Stimulated activated CD4-positive, alpha-beta T cell treated with anti-CD3 and anti-CD28 coated beads, Interleukin-12 subunit alpha, Interleukin-12 subunit beta, amount 100 ng/mL, for 48 hours (primary cell): ENCODE measurements around the gene ZNF436.
"Not testable (repeated sequence)": the region's sequence is repeated elsewhere in the genome, so short reads cannot be mapped to it uniquely, and the experiment has no call there.

Experiments
- DNase-seq, 3 donors: peaks; one replicate each; pipeline ENCODE4 v3.0.0-alpha.2; 2020; ENCODE audit warnings: low read depth in 2 of 3, low spot score in 1 of 3

The ZNF436 gene

GRCh38 chr1:23392125-23392855 is 22.7 kb upstream of the ZNF436 start:
- DNase-seq = no peak

GRCh38 chr1:23389837-23390321 is 20.2 kb upstream of the ZNF436 start:
- no peak for DNase-seq

DNA sequence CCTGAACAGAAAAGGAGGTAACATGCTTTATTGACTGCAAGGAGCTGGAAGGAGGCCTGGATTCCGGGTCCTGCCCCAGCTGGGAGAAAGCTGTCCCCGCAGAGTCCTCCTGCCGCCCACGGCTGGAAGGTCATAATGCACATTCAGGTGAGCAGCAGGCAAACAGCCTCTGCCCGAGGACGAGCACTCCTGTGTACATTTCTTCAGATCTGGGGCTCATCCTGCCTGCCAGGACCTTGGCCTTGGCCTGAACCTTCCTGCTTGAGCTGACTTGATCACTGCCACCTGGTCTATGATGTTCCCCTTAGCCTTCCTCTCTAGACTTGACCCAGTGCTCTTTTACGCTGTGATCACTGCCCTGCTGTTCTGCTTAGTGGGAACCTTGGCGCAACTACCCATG is 17.9 kb upstream of the ZNF436 start:
- DNase-seq = no peak

DNA sequence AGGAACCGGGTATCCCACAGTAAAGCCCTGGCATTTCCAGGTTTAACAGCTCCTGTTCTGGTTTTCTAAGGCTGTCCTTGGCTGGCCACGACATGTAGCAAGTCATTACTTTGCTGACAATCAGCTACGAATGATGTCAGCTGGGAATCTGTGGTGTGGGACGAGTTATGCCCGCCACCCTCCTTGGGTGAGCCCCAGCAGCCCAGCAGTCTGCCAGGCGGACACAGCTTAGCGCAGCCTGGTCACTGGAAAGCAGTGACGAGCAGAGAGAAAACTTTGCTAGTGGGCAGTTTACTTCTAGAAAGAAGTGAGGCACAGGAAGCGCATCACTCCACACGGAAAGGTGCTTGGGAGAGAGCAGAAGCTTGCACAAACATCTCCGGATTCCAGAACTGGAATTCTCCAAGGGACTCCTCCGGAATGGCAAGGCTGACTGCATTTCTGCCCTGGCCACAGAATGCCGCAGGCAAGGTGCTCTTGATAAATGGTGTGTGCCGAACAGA is 15.5 kb upstream of the ZNF436 start:
- no peak for DNase-seq

DNA sequence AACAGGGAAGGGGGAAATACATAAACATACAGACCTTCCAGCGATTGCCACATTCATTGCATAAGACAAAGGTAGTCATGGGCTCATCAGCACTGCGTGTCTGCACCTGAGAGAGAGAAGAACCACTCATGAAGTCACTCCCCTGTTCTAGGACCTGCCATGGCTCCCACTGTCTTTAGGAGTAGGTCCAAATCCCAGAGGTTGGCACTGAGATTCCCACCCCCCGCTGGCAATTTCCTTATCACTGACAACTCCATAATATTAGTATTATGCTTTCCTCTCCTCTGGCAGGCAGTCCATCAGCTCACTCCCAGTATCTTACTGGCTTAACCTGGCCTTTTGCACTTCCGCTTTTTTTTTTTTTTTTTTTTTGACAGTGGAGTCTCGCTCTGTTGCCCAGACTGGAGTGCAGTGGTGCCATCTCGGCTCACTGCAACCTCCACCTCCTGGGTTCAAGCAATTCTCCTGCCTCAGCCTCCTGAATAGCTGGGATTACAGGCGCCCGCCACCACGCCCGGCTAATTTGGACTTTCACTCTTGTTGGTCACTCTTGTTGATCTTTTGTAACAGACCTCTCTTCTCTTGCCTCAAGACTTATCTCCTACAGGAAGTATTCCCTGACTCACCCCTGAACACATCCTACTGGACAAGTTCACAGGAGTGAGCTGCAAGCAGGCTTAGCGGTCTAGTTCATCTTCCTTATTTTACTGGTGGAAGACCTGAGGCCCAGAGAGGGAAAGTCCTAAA is 14.8 kb upstream of the ZNF436 start:
- no peak for DNase-seq

DNA sequence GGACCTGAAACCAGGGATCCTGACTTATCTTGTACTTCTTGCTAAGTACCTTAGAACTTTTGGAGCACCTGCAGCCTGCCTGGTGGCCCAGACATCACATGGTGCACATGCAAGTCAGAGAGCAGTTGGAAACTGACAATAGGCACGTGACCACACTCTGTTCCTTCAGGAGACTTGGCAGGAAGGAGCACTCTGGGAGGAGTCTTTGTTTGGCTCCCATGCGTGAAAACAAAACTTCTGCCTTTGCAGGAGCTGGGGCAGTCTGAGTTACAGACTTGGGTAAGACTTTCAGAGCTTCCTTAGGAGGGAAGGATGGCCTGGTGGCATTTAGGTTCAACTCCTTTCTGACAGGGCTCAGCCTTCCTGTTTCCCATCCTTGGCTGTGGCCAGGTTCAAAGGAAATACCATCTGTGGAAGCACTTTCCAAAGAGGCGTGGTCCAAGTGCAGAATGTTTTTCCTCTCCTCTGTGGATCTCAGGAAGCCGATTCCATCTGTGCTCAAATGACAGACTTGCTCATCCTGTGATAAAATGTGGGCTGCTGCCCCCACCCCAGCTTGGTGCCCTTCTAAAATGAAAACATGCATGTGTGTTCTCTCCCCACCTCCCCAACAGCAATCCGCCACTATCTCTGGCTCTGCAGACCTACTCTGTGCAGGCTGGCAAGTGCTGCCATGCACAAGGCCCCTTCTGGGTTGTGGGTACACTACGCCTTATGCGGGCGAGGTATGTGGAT is 14.1 kb upstream of the ZNF436 start:
- no peak for DNase-seq

GRCh38 chr1:23381233-23381885 is 11.7 kb upstream of the ZNF436 start:
- no peak for DNase-seq

GRCh38 chr1:23380719-23381118 is 11.1 kb upstream of the ZNF436 start:
- no peak for DNase-seq

GRCh38 chr1:23380236-23380635 is 10.6 kb upstream of the ZNF436 start:
- DNase-seq = not testable (repeated sequence)

DNA sequence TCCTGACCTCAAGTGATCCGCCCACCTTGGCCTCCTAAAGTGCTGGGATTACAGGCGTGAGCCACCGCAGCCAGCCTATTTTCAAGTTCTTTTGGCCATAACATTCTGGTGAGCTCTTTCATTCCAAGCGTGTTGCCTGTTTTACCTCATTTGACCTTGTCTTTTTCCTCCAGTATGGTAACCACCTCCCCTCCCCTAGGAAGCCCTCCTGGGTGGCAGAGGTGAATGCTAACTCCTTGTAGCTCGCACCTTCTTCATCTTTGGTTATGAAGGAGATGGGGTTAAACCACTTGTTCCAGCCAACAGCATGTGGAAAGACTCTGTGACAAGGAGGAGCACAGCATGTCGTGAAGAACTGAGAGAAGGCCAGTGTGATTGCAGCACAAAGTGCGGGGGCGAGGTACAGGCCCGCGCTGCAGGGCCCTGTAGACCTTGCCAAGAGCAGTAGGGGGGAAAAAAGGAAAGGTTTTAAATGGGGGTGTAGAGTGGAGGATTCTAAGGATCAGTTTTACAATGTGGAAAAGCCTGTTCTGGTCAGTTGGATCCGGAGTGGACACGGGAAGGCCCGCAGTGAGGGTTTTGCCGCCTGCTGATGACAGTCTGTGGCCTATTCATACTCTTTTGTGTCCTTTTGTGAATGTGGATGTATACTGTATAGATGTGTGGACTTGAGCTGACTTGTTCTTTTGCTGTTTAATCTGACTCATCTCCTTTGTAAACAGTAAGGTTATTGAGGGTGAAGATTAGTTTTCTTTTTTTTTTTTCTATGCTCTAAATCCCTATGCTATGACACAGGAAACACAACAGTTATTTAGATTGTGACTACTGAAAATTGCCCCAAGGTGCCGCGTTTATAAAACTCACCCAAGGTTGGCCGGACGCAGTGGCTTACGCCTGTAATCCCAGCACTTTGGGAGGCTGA is 7.5 kb upstream of the ZNF436 start:
- DNase-seq = no peak

DNA sequence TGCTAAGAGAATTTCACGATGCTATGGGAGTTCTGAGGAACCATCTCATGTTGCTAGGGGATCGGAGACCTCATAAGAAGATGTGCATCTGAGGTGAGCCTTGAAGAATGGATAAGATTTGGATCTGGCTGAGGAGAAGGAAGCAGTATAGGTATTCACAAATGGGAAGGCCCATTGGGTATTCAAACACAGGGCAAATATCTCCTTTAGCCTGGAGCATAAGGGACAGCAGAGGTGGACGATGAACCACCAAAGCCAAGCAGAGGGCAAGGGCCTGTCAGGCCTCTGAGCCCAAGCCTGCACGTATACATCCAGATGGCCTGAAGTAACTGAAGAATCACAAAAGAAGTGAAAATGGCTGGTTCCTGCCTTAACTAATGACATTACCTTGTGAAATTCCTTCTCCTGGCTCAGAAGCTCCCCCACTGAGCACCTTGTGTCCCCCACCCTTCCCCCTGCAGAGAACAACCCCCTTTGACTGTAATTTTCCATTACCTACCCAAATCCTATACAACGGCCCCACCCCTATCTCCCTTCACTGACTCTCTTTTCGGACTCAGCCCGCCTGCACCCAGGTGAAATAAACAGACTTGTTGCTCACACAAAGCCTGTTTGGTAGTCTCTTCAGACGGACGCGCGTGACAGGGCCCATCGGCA is 4.6 kb upstream of the ZNF436 start:
- DNase-seq = not testable (repeated sequence)

DNA sequence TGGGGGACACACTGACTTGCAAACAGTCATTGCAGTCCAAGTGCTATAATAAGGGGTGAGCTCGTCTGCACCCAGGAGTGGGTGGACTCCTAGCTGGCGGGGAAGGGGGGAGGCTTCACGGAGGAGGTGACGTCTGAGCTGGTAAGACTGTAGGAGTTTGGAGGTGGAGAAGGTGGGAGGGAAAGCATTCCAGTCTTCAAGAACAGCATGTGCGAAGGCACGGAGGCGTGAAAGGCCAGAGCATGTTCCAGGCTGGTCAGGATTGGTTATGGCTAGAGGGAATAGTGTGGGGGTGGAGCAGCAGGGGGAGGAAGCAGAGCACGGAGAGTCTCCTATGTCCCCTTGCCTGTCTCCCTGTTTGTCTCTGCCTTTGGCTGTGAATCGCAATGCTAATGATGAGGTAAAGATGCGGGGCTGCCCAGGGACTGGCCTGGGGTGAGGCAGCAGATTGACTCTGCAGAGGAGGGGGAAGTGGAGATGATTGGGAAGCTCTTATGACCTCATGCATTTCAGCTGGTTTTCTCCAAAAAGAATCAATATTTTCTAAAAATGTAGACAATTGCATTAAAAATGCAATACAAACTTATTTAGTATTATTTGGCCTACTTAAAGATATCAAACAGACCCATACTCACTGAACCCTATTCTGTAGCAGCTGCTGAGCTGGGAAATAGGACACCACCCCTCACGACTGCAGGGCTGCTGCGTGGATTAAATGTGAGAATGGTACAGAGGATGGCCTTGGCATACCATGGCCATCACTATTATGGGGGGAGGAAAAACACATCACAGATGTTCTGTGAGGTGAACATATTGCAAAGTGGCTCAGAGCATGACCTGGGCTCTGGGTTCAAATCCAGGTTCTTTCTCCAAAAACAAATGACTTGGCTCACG is 2.6 kb upstream of the ZNF436 start:
- DNase-seq = no peak

DNA sequence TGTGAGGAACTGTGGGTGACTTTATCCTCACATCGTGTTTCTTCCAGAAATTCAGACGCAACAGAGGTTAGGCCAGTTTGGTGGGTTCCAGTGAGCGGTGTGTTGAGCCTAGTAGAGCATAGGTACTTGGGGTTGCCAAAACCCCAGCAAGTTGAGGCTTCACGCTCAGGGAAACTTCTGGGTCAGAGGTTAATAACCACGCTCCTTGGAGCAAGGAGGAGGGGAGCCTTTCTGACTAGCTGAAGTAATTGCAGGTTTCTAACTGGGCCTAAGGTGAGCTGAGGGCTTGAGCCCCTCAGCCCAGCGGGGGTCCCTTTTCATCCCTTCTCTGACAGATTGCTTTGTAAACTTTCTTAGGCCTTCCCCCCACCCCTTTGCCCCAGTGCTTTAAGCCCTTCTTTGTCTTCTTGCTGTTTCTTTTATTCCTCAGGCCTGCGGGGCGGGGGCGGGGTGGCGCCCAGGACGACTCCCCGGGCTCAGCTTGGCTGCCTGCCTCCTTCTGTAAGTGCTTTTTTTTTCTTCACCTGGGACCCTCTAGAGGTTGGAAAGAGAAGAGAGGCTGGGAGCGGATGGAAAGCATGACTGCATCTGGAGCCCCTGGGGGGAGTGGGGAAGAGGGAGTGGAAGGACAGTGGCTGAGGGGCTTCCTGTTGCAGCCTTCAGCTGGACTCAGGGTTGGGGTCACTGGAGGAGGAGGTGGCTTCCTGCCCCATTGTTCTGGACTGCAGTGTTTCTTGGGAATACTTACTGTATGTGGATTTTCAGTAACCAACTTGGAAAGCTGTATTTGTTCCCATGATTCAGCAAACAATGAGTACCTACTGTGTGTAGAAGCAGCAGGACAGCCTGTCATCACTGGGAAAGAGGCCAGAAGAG is 1.3 kb upstream of the ZNF436 start:
- DNase-seq = no peak

GRCh38 chr1:23370330-23370708 is 683 bp upstream of the ZNF436 start:
- DNase-seq = no peak

DNA sequence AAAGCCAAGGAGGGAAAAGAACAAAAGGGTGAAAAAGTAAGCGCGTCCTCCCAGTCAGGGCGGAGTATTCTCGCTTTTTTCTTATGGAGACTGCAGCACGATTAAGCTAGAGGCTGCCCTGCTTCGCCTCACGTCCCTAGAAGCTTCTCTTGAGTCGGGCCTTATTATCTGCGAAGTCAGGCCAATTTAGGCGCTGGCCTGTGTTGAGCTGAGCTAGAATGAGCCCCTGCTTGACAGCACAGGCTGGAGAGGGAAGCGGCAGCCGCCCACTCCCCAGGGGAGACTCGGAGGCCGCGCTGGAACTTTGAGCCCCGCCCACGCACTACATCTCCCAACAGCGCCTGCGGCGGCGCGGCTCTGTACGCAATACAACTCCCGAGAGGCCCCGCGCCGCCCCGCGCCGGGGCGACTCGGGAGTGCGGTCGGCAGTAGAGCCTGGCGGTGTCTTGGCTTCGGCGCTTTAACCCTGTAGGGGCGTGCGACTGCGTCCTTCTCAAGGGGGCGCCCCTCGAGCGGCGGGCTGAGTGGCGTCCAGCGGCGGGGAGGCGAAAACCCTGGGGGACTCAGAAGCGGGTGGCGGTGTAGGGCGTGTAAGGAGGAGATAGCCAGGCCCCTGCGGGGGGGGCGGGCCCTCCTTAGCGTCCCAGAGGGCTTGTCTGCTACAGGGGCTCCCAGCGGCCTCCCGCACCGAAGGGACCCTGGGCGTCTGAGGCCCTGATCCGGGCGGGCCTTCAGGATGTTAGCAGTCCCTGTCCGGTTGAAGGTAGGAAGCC is 888 bp downstream of the ZNF436 start:
- peak; percentile 82 to 86 (median 84) for DNase-seq

DNA sequence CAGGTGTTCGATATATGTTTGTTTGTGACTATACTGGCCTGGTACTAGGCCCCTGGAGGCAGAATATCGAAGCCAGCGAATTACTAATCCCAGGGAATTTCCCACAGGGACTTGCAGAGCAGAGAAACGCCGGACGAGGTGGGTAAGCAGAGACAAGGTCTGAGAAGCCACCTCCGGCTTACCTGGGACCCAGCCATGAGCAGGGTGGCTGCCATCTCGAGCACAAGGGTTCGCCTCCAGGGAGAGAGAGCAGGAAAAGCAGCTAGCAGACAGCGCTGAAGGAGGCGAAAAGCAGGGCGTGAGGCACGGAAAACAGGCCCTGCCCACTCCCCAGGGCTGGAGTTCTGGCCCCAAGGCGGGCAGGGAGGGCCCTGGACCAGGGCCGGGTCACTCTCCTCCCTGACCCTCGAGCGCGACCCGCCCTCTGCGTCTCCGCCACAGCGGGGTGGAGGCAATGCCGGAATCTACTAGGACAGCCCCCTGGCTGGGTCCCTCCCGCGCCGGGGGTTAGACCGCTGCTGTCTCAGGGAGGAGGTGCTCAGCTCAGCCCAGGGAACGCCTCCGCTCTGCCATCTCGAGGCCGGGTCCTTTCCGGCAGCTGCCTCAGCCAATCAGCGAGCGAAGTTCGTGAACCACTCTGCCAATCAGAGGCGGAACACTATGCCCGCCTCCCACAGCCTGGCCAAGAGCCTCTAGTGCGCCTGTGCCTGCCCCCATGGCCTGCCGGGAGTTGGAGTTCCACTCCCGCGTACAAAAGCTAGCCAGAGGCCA is 1.7 kb downstream of the ZNF436 start:
- peak; percentile 95 to 98 (median 95) for DNase-seq
